HT1080 (cell line): ENCODE results near the gene CLEC20A. TPM values are rescaled to one million over a fixed set of nuclear protein-coding genes. Genes with fewer than 3 reads are reported as not detected.

Experiments used
- DNase-seq: peaks from one replicate; pipeline ENCODE4 v3.0.0-alpha.2; 2015; ENCODE audit warnings: low read depth
- total RNA-seq: library from RNA; depleted of rRNA; stranded (reverse); fragments of >200 nt; shearing (Covaris generic); gene quantifications from 2 replicates; pipeline ENCODE4 v1.2.3, GENCODE V29; 2014

Gene CLEC20A
- total RNA-seq, 1 experiment from 2014 or later = not detected

GRCh38 chr1:178500091-178500770, 3.5 kb upstream of the CLEC20A start:
- no peak for DNase-seq

GRCh38 chr1:178498896-178499675, 2.3 kb upstream of the CLEC20A start:
- DNase-seq = no peak

GRCh38 chr1:178497903-178498478, 1.2 kb upstream of the CLEC20A start:
- no peak for DNase-seq

GRCh38 chr1:178495741-178496409, 889 bp downstream of the CLEC20A start:
- DNase-seq = no peak

- DNase-seq = no peak
Observed at GRCh38 chr1:178495158-178495557, 1.6 kb downstream of the CLEC20A start.

GRCh38 chr1:178494569-178494971, 2.2 kb downstream of the CLEC20A start:
- no peak for DNase-seq

GRCh38 chr1:178493301-178493741, 3.4 kb downstream of the CLEC20A start:
- DNase-seq = no peak

GRCh38 chr1:178492341-178492740, 4.4 kb downstream of the CLEC20A start:
- DNase-seq = no peak

GRCh38 chr1:178491721-178492120, 5.0 kb downstream of the CLEC20A start:
- DNase-seq = no peak

GRCh38 chr1:178490967-178491366, 5.8 kb downstream of the CLEC20A start:
- DNase-seq = no peak

GRCh38 chr1:178490136-178490535, 6.6 kb downstream of the CLEC20A start:
- DNase-seq = no peak

GRCh38 chr1:178489399-178489798, 7.4 kb downstream of the CLEC20A start:
- DNase-seq = no peak

- no peak for DNase-seq
Observed at GRCh38 chr1:178488393-178488792, 8.4 kb downstream of the CLEC20A start.

GRCh38 chr1:178487070-178487615, 9.6 kb downstream of the CLEC20A start:
- DNase-seq = no peak

- DNase-seq = no peak
Observed at GRCh38 chr1:178486100-178487069, 10.4 kb downstream of the CLEC20A start.

GRCh38 chr1:178485541-178485981, 11.2 kb downstream of the CLEC20A start:
- DNase-seq = no peak

- DNase-seq = no peak
Observed at GRCh38 chr1:178484698-178485225, 12.0 kb downstream of the CLEC20A start.

GRCh38 chr1:178483251-178483957, 13.4 kb downstream of the CLEC20A start:
- no peak for DNase-seq

GRCh38 chr1:178477841-178478240, 18.9 kb downstream of the CLEC20A start:
- no peak for DNase-seq
